HG03139 (cell line): ENCODE data around the gene ZNF425.
A peak's percentile ranks its signal among the peaks of the same experiment; 100 is the strongest.
"Not testable (repeated sequence)": the region's sequence is repeated elsewhere in the genome, so short reads cannot be mapped to it uniquely, and the experiment has no call there.

Source experiments
- ATAC-seq: cut with Tn5 transposase; IDR thresholded peaks from one replicate; pipeline ENCODE4 v1.9.1; 2021; ENCODE audit not compliant: unreplicated experiment

ZNF425 gene

GRCh38 chr7:149125863-149126661, at the start of gene ZNF425:
TSS of gene ZNF425 (minus strand) at chr7:149126324. CDS start at chr7:149126213, 111 bp downstream.
- peak; percentile 80 for ATAC-seq

GRCh38 chr7:149175150-149175549, 49.0 kb upstream of the ZNF425 start:
- ATAC-seq: no peak

GRCh38 chr7:149172534-149172920, 46.4 kb upstream of the ZNF425 start:
- ATAC-seq: no peak

- no peak for ATAC-seq
These were observed 45.9 kb upstream of the ZNF425 start for GRCh38 chr7:149171892-149172533.

- no peak for ATAC-seq
These were observed 40.7 kb upstream of the ZNF425 start for GRCh38 chr7:149166630-149167352.

- ATAC-seq: no peak
These were observed 40.0 kb upstream of the ZNF425 start for GRCh38 chr7:149166142-149166541.

- no peak for ATAC-seq
These were observed 35.2 kb upstream of the ZNF425 start for GRCh38 chr7:149161241-149161848.

GRCh38 chr7:149156898-149157297, 30.8 kb upstream of the ZNF425 start:
- ATAC-seq: no peak

GRCh38 chr7:149154056-149154455, 27.9 kb upstream of the ZNF425 start:
- no peak for ATAC-seq

GRCh38 chr7:149153346-149153745, 27.2 kb upstream of the ZNF425 start:
- no peak for ATAC-seq

GRCh38 chr7:149150981-149151380, 24.9 kb upstream of the ZNF425 start:
- no peak for ATAC-seq

- ATAC-seq: peak; percentile 17
These were observed 21.9 kb upstream of the ZNF425 start for GRCh38 chr7:149147752-149148653.

- peak; percentile 60 for ATAC-seq
These were observed 21.1 kb upstream of the ZNF425 start, which contains the start of gene ZNF398 for GRCh38 chr7:149147072-149147751. TSS of gene ZNF398 (plus strand) at chr7:149147453. CDS start at chr7:149147743, 290 bp downstream.

- no peak for ATAC-seq
These were observed 19.1 kb upstream of the ZNF425 start for GRCh38 chr7:149145031-149145845.

GRCh38 chr7:149144436-149144922, 18.4 kb upstream of the ZNF425 start:
- not testable (repeated sequence) for ATAC-seq

- no peak for ATAC-seq
These were observed 15.8 kb upstream of the ZNF425 start for GRCh38 chr7:149141893-149142292.

GRCh38 chr7:149140831-149141230, 14.7 kb upstream of the ZNF425 start:
- ATAC-seq: no peak

GRCh38 chr7:149136118-149136517, 10.0 kb upstream of the ZNF425 start:
- ATAC-seq: no peak
